Suppressor macrophage (primary cell): ENCODE results near the gene KIF1C.

Experiments used
- DNase-seq, 4 experiments: peaks; one replicate each; pipeline ENCODE4 v3.0.0-alpha.2; 2020 to 2022

KIF1C gene

DNA sequence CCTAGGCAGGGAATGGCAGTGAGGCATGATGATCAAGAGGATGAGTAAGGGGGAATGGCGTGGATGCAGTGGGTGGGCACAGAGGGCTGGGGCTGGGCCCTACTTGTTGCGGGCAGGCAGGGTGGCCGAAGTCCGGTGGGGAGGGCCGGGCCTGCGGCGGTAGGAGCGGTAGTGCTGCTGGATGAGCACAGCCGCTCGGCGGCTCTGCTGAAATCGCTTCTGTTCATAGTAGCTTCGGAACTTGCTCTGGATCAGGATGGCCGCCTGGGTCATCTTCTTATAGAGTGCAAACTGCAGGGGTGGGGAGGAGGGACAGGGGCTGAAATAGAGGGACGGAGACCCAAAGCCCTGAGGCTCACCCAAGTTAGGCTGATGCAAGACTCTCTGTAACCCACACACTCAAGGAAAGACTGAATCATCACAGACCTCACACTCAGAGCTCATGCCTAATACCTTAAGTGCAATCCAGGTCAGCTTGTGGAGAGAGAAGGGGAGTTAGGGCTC lies 28.7 kb upstream of the KIF1C start:
- peak; percentile 42 to 77 (median 62) for DNase-seq

GRCh38 chr17:4969551-4970173 lies 28.1 kb upstream of the KIF1C start:
- DNase-seq: peak in 2 of 4 experiments; percentile 43 to 45

DNA sequence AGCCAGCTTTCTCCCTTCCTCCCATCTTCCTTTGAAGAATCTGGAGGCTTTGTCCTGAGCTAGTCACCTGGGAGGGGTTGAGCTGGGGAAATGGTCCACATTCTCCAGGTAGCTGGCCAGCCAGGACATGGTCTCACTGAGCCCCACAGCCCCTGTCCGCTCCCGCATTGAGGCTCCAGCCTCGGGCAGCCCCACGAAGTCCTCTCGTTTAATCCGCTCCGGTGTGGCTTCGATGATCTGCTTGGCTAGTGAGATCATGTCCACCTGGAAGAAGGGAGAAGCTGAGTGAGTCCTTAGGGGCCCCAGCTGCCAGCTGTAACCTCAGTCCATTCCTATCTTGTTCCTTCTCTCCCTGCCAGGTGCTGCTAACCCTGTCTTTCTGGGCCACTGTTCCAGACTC lies 27.5 kb upstream of the KIF1C start:
- DNase-seq: no peak

- DNase-seq: no peak
These were observed 25.9 kb upstream of the KIF1C start for GRCh38 chr17:4971826-4972225.

- no peak for DNase-seq
These were observed 25.4 kb upstream of the KIF1C start for GRCh38 chr17:4972322-4972721.

- no peak for DNase-seq
These were observed 25.0 kb upstream of the KIF1C start for GRCh38 chr17:4972752-4973151.

DNA sequence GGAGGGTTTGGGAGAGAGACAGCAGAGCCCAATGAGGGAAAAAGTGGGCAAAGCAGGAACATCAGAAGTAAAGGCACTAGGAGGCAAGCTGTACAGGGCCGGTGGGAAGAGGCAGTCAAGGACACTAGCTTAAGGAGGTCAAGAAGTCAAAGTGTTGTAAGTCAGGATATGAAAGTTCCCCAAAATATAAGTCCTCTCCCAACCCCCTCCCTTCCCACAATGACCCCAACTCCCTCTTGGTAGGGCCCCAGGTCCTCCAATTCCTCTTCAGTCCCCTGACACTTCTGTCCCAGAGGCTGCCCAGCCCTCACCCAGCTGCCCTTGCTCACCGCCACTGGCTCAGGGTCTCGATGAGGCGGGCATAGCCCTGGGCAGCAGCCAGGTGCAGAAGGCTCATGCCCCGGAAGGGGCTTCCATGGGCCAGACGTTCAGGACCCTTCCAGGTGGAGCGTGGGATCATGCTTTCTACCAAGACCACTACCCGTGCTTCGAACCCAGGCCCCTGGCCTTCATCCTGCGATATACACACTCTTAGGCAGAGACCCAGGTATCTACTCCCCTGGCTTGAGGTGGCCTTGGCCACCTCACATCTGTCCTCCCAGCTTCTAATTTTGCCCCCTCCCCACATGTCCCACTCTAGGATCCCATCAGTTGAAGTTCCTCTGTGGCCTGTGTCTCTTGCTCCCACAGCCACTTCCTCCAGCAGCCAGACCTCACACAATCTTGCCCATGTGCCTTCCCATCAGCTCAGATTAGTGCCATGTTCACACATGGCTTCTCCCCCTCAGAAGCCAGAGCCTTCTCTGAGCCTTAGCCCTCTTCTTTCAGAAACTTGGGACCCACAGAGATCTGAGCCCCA lies 24.3 kb upstream of the KIF1C start:
- peak; percentile 26 to 64 (median 59) for DNase-seq

DNA sequence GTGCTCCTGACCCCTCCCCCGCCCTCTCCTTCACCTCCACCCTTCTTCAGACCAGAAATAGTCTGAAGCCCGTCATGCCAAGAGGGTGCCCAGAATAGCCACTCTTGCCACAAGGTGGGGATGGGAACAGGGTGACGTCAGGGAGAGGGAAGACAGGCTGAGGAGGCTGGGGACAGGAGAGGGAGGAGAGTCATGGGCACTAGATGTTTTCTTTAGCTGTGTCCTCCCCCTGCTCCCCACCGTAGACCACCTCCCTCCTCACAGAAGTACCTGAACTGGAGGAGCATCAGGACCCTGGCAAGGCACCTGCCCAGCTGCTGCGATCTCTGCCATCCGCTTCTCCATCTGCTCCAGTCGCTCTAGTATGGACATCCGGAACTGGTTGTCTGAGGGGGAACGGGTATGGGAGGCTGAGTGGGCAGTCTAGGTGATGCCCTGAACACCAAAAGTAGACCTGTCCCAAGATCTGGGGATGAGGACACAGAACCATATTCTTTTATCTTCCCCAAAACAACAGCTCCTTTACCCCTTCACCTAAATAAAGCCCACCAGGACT lies 23.6 kb upstream of the KIF1C start:
- DNase-seq: peak in 1 of 4 experiments; percentile 12

GRCh38 chr17:4978726-4979125 lies 19.0 kb upstream of the KIF1C start:
- DNase-seq: peak; percentile 58 to 84 (median 78)

DNA sequence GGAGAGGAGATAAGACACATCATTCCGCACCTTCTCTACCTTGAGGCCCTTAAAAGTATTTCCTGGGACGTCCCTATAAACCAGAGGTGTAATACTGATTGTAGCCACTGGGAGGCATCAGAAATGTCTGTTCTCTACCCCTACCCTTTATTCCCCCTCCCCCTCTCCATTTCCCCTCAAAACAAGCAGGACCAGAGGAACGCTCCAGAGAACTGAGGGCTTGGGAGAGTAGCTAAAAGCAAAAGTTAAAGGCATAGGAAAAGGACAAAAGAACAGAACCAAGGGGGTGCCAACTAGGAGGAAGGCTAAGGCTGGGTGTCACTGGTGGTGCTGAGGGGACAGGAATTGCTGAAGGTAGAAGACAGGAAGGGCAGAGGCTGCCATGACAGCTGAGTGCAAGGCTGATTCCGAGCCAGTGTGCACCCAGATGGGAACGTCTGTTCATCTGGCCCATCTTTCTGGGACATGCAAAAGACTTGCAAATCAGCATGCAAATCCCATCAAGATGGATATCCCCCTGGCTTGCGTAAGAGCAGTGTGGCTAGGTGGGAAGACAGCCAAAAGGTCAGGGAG lies 17.0 kb upstream of the KIF1C start:
- peak; percentile 34 to 61 (median 50) for DNase-seq

- DNase-seq: peak in 2 of 4 experiments; percentile 40 to 44
These were observed 15.4 kb upstream of the KIF1C start for GRCh38 chr17:4982305-4982704.

DNA sequence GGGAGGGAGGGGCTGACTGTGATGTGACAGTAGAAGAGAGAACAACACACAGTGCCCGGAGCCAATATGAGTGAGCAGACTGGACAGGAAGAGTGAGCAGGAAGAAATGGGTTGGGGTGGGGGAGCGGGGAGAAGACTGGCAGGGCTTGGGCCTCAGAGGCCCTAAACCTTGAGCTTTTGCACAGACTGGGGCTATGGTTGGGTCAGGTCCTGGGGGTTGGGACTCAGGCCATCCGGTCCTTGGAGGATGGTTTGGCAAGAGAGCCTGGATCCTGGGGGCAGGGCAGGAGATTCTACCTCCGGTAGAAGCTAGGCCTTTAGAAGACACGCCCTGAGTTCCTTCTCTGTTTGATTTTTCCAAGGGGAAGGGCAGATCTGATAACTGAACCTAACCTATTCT lies 11.3 kb upstream of the KIF1C start:
- peak in 3 of 4 experiments; percentile 29 to 41 (median 39) for DNase-seq

GRCh38 chr17:4986951-4987766 lies 10.6 kb upstream of the KIF1C start, which contains the start of gene CAMTA2:
Gene CAMTA2 (minus strand): TSS chr17:4987675. CDS start chr17:4986222, 1,453 bp downstream.
- peak; percentile 78 to 94 (median 86) for DNase-seq

DNA sequence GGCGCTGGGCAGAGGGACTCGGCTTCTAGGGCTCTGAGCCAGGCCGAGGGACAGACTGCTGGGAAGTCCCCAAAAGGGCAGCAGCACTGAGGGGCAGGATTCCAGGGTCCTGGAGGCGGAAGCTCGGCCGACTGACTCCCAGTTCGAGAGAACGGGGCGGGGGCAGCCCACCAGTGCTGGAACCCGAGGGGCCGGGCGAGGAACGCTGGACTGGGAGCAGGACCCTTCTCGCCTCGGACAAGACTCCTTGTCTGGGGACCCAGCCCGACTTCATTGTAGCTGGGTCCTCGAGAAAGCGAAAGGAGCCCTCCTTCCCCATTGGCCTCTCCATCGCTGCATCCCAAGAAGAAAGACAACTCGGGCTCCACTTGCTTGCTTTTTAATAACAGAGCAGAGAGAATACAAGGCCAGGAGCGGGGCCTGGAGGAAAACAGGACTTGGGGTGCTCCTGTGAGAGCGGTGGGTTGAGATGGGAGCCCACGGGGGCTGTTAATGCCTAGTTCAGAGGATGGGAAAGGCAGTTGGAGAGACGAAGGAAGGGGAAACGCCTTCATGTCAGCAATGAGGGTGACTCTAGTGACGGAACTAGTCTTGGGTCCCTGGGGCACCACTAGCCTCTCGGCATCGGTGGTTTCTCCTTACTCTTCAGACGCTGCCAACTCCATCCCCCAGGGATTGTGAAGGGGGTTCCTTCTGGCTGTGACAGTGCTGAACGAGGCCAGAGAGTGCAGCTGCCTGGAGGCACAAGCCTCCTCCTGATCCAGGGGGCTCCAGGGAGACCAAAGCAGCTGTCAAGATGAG lies 9.8 kb upstream of the KIF1C start:
- DNase-seq: peak in 3 of 4 experiments; percentile 38 to 42 (median 38)

GRCh38 chr17:4994081-4994595 lies 3.6 kb upstream of the KIF1C start:
- no peak for DNase-seq

DNA sequence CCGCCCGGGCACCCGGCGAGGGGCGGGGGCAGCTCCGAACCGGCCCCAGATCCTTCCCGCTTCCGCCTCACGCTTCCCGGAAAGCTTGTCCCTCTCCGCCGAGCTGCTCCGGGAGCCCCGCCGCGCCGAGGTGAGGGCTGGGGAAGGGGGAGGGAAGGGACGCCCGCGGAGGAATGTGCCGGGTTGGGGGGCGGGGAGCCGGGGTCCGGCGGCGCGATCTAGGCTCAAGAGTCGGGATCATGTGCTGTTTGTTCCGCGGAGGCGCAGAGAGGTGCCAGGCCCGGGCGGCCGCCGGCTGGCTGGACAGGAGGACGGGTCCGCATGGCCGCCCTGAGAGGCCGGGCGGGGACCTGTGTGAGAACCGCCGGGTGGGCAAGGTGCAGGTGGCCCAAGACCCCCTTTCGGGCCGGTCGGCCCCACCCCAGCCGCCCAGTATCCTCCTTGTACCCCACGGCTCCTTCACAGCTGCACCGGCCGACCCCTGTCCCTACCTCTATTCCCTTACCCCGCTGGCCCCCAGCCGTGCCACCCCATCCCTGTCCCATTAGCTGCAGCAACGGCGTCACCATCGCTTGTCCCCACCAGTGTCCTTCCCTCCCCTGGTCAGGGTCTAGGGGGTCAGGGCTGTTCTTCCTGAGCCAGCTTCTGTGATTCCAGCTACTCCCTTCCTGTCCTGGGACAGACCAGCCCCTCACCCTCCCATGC lies 429 bp downstream of the KIF1C start:
- no peak for DNase-seq

GRCh38 chr17:4998732-4999429 lies 1.1 kb downstream of the KIF1C start:
- peak in 2 of 4 experiments; percentile 15 to 21 for DNase-seq

DNA sequence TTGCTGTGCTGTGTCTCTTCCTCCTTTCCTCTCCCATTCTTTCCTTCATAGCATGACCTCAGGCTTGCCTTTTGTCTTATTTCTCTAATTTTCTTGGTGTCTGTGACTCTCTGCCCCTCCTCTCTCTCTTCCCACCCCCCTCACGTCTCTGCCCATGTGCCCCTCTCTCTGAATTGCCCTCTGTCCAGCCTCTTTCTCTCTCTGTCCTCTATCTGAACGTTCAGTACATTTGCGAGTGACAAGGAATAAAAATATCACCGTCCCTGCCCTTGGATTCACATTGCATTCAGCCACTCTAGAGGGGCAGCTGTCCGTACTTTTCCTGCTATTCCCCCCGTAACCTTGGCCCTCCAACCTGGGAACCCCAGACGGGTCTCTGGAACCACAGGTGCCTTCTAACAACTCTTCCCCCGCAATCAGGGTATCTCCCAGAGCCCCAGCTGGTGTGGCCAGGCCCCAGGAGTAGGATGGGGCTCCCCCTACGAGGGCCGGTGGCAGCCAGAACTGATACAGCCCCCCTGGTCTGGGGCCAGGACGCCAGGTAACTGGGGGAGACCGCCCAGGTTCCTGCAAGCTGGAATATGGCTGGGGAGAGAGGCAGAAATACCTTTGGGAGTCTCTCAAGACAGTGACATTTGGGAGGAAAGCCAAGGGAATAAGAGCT lies 1.8 kb downstream of the KIF1C start:
- no peak for DNase-seq

- no peak for DNase-seq
These were observed 2.5 kb downstream of the KIF1C start for GRCh38 chr17:5000237-5000639.
